Activated CD8-positive, alpha-beta memory T cell treated with anti-CD3 and anti-CD28 coated beads, Interleukin-2, amount 50 U/mL, for 24 hours (primary cell): ENCODE measurements around the gene NRG3.
"Not testable (repeated sequence)": the region's sequence is repeated elsewhere in the genome, so short reads cannot be mapped to it uniquely, and the experiment has no call there.

Source experiments
- DNase-seq: peaks from one replicate; pipeline ENCODE4 v3.0.0-alpha.2; 2020; ENCODE audit errors: extremely low read depth

The NRG3 gene

GRCh38 chr10:82910301-82910700 is 1035.3 kb downstream of the NRG3 start:
- DNase-seq, result no peak

GRCh38 chr10:82914655-82915136 is 1039.7 kb downstream of the NRG3 start:
- no peak for DNase-seq

GRCh38 chr10:82916941-82917340 is 1041.9 kb downstream of the NRG3 start:
- no peak for DNase-seq

DNA sequence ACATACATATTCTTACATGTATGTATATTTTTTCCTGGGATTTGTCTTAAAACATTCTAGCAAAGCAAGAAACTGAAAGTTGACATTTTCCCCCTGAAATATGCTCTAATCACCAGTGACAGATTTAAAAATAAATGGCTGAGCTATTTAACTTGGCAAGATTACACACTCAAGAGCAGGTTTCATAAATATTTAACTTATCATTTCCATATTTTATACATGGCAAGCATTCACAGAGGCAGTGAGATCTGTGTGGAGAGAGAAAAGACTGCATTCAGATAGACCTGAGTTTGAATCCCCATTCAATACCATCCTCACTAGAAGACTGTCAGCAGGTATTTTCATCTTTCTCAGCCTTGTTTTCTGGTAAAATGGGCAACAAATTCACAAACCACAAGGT is 1043.0 kb downstream of the NRG3 start:
- DNase-seq, result no peak

DNA sequence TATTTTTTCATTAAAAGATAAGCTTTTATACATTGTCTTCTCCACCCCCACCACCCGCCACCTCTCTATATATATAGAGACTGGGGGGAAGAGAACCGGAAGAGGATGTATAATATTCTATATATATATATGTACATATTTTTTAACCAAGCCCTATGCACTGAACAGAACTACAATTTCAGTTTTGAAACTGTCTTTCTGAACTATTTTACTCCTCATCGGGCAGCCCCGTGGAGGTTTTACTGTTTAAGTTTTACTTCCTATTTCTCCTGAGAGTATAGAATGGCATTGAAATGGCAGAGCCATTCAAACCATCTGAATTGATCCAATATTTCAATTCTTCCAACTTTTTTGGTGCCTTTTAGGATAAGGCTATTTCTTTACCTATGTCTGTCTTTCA is 1047.1 kb downstream of the NRG3 start:
- DNase-seq, result no peak

- DNase-seq, result no peak
These were observed 1047.8 kb downstream of the NRG3 start for GRCh38 chr10:82922755-82923154.

DNA sequence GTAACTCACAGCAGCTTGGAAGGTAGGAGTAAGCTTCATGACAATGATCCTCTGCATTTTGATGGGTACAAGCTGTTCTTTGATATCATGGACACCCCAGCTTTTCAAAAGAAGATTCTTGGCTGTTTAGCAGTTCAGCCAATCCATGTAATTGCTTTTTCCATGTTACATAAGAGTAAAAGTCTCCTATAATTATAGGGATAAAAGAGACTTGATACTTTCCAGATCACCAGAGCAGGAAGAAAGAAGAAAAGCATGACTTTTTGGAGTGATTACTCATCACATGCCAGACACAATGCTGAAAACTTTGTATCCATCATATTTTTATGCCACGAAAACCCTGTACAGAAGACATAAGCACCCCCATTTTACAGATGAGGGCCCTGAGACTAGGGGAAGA is 1049.7 kb downstream of the NRG3 start:
- DNase-seq, result no peak

DNA sequence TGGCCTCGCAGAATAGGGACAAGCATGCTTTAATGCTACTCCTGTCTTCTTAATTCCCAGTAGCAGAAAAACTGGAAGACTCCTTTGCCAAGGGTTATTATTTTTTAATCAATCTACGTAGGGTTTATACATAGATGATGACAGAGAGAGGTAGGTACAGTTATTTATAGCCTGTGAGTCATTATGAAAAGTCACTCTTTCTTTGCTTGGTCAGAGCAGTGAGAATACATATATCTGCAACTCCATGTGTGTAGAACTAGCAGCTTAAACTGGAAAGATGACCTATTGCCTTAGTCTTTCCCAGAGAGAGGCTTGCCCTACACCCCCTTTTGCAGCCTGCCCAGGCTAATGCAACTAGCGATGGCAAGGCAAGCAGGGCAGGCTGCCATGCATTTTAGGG is 1050.6 kb downstream of the NRG3 start:
- no peak for DNase-seq

DNA sequence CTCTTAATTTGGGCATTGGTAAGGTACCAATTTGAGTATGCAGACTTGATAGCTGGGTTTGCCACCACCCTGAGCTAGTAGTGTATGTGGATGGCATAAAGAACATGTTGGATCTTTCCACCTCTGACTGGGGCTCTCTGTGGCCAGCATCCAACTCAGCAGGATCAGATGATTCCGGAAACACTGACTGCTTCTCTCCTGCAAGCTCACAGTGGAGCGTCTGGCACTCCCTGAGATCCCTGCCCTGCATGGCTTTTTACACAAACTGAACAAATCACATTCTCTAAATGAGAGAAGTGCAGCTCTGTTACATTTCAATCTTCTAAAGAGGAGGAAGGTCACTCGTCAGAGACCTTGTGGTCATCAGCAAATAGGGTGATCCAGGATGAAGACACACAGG is 1057.5 kb downstream of the NRG3 start:
- no peak for DNase-seq

GRCh38 chr10:82934429-82934828 is 1059.4 kb downstream of the NRG3 start:
- DNase-seq, result no peak

DNA sequence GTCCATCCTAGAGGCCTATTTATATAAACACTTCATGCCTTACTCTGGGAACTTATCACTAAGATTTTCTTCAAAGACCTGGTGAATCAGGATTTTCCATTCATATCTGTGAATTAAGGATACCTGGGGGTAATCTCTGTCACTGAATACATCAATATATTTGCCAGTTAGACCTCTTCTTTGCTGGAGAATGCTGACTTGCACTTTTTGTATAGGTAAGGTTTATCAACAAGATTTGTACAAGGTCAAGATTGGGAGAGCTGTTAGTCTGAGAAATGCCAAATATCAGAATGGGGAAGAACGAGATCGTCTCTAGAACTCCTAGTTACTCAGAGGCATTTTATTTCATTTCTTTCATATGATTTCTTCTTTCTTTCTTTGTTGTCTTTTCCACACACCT is 1060.0 kb downstream of the NRG3 start:
- DNase-seq, result no peak

GRCh38 chr10:82938331-82938730 is 1063.3 kb downstream of the NRG3 start:
- DNase-seq, result no peak

- no peak for DNase-seq
These were observed 1067.5 kb downstream of the NRG3 start for GRCh38 chr10:82942286-82943099.

DNA sequence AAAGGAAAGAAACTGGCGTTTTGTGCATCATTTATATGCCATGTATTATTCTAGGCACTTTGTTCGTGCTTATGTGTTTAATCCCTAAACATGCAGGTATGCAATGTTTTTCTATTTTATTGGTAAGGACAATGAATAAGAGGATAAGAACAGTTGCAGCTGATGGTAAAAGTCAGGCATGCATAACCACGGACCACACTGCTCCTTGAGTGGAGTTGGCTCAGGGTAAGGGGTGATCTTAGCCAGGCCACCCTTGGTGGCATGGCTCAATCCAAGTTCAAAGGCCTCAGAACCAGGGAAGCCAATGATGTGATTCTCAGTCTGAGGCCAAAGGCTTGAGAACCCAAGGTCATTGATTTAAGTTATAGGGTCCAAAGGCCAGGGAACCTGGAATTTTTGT is 1068.1 kb downstream of the NRG3 start:
- no peak for DNase-seq

GRCh38 chr10:82949816-82950575 is 1075.0 kb downstream of the NRG3 start:
- DNase-seq, result no peak

GRCh38 chr10:82953331-82953730 is 1078.3 kb downstream of the NRG3 start:
- no peak for DNase-seq

DNA sequence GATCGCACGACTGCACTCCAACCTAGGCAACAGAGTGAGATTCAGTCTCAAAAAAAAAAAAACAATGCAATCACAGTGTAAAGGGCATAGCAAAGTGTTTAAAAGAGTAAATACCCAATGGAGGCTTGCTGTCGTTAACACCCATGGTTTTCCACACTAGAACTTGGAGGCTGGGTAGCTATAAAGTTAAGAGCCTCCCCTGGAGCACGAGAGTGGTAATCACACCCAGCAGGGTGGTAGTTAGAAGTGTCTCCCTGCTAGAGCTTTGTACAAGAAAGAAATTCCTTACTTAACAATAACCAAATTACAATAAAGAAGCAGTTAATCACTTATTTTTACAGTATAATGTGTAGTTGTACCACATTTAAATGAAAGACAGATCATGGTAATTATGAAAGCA is 1078.9 kb downstream of the NRG3 start:
- no peak for DNase-seq

GRCh38 chr10:82960421-82961060 is 1085.5 kb downstream of the NRG3 start:
- not testable (repeated sequence) for DNase-seq

DNA sequence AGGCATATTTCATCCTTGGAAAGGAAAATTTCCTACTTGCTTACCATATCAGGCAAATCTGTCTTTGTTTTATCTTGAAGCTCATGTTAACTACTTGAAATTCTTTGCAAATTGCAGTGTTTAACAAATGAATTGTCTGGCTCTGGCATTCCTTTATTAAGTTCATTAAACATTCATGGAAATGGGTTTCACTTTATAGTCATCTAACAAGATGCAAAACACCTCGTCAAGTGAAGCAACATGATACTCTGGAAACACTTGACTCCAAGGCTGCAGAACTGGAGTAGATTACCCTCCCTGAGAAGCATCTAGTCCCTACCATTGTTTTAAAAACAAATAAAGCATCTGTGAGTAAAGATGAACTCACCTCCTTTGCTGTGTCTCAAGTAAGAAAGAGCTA is 1086.9 kb downstream of the NRG3 start:
- DNase-seq, result no peak

GRCh38 chr10:82966130-82966529 is 1091.1 kb downstream of the NRG3 start:
- no peak for DNase-seq

- DNase-seq, result no peak
These were observed 1093.5 kb downstream of the NRG3 start for GRCh38 chr10:82968533-82968932.

DNA sequence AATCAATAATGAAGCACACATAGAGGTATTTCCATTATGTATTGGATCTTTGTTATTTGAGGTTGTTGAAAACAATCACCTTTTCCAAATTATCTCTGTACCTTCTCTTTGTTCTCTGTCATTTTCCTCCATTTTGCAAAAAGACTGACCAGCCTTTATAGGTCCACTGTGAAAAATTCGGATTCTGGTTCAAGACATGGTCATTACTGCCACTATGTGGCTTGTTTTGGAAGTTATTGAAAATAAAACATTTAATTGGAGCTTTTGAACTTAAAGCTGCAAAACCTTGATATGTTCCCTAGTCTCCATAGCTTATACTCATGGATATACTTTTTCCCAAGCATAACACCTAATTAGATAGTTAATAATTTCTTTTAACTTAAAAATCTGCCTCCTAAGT is 1094.4 kb downstream of the NRG3 start:
- DNase-seq, result no peak

GRCh38 chr10:82980321-82980720 is 1105.3 kb downstream of the NRG3 start:
- no peak for DNase-seq
